HCT116 (cell line): Measurements from ENCODE around the gene KHDC3L. TPM values are rescaled to one million over a fixed set of nuclear protein-coding genes. Genes with fewer than 3 reads are reported as not detected.

ENCODE experiments used
- ATAC-seq: fragments of 200-7000 bp; cut with Tn5 transposase; 2 replicates; pipeline ENCODE4 v1.9.1; 2020; ENCODE audit warnings: mild to moderate bottlenecking, moderate library complexity
- BruUV-seq: library from RNA; stranded (reverse); fragments of 400-500 nt; replicated peaks from 2 replicates; lab custom pipeline; 2021; lab: Mats Ljungman, UMichigan
- CTCF ChIA-PET: fragments of 300-600 bp; sonication (Branson Sonifier 250); formaldehyde crosslinking; loops from one replicate; lab custom pipeline; 2021; ENCODE audit warnings: antibody characterized with exemption; lab: Charles Lee
- POLR2A ChIA-PET: fragments of 300-600, 350-600 bp; sonication (Branson Sonifier 250); formaldehyde crosslinking; loops from one replicate; lab custom pipeline; 2021; ENCODE audit warnings: antibody characterized with exemption; lab: Charles Lee
- RAD21 ChIA-PET, 2 experiments: fragments of 300-600 bp; sonication (Branson Sonifier 250); formaldehyde crosslinking; loops; one replicate each; lab custom pipeline; 2023; ENCODE audit warnings: low total read pairs in 2 of 2; ENCODE audit not compliant: uncharacterized antibody in 2 of 2, unreplicated experiment in 2 of 2, low non-redundant PET in 1 of 2; lab: Charles Lee
- DNase-seq: peaks from one replicate; pipeline ENCODE4 v3.0.0-alpha.2; 2010; ENCODE audit warnings: low read depth, low spot score
- H2AFZ ChIP-seq: fragments of 200-600 bp; shearing (Covaris generic), sonication (generic); 2 replicates; pipeline ENCODE4 v1.6.1; 2017; ENCODE audit warnings: low read depth, mixed run types, mixed read lengths, antibody characterized with exemption, low read length; ENCODE audit not compliant: poor library complexity, severe bottlenecking
- H3K27ac ChIP-seq: 2 replicates; pipeline ENCODE4 v1.5.1; 2012; ENCODE audit warnings: low read depth, low read length
- H3K27me3 ChIP-seq: fragments of 200-600 bp; sonication (generic); 2 replicates; pipeline ENCODE4 v1.6.1; 2016; ENCODE audit warnings: mixed run types, low read length, mixed read lengths; ENCODE audit not compliant: insufficient read depth
- H3K36me3 ChIP-seq, 2 experiments: fragments of 200-500 bp in 1 of 2; fragments of 200-600 bp in 1 of 2; sonication (Bioruptor generic) in 1 of 2; sonication (generic) in 1 of 2; 2 replicates each; pipeline versions ENCODE4 v1.5.1 to v1.6.1; 2014 to 2016; ENCODE audit warnings: low read length in 2 of 2, inconsistent platforms in 1 of 2, mixed read lengths in 1 of 2, mixed run types in 1 of 2; ENCODE audit not compliant: insufficient read depth in 2 of 2, control insufficient read depth in 1 of 2
- H3K4me1 ChIP-seq, 2 experiments: fragments of 200-600 bp in 1 of 2; sonication (generic) in 1 of 2; 2 replicates each; pipeline versions ENCODE4 v1.5.1 to v1.6.1; 2012 to 2017; ENCODE audit warnings: low read length in 2 of 2, inconsistent platforms in 1 of 2, mild to moderate bottlenecking in 1 of 2, mixed read lengths in 1 of 2, mixed run types in 1 of 2, moderate library complexity in 1 of 2; ENCODE audit not compliant: insufficient read depth in 2 of 2, control insufficient read depth in 1 of 2
- H3K4me2 ChIP-seq: fragments of 200-600 bp; sonication (generic); 2 replicates; pipeline ENCODE4 v1.6.1; 2017; ENCODE audit warnings: mixed run types, low read length, mixed read lengths
- H3K4me3 ChIP-seq, 2 experiments: fragments of 200-600 bp in 1 of 2; sonication (generic) in 1 of 2; replicated peaks in 1 of 2; 2 replicates each; pipeline ENCODE4 v1.5.1; 2011 to 2016; ENCODE audit warnings: low read length in 2 of 2, control low read depth in 1 of 2, low read depth in 1 of 2, mild to moderate bottlenecking in 1 of 2, mixed read lengths in 1 of 2, mixed run types in 1 of 2
- H3K79me2 ChIP-seq: fragments of 200-600 bp; sonication (generic); 2 replicates; pipeline ENCODE4 v1.6.1; 2017; ENCODE audit warnings: mild to moderate bottlenecking, mixed run types, low read length, moderate library complexity, mixed read lengths; ENCODE audit not compliant: insufficient read depth
- H3K9ac ChIP-seq: fragments of 200-600 bp; sonication (generic); 2 replicates; pipeline ENCODE4 v1.6.1; 2016; ENCODE audit warnings: low read length, mixed read lengths
- H3K9me2 ChIP-seq: fragments of 200-600 bp; sonication (generic), shearing (Covaris generic); 2 replicates; pipeline ENCODE4 v1.6.1; 2017; ENCODE audit warnings: mixed run types, mild to moderate bottlenecking, moderate library complexity; ENCODE audit not compliant: insufficient read depth
- H3K9me3 ChIP-seq, 2 experiments: fragments of 200-500 bp in 1 of 2; fragments of 200-600 bp in 1 of 2; sonication (Bioruptor generic) in 1 of 2; sonication (generic) in 1 of 2; 2 replicates each; pipeline ENCODE4 v1.6.1; 2014 to 2017; ENCODE audit warnings: low read length in 2 of 2, mixed read lengths in 2 of 2, inconsistent platforms in 1 of 2, low read depth in 1 of 2, mild to moderate bottlenecking in 1 of 2, mixed run types in 1 of 2, moderate library complexity in 1 of 2; ENCODE audit not compliant: control insufficient read depth in 1 of 2, insufficient read depth in 1 of 2
- H4K20me1 ChIP-seq: fragments of 200-600 bp; sonication (generic), shearing (Covaris generic); 2 replicates; pipeline ENCODE4 v1.6.1; 2017; ENCODE audit warnings: mixed run types, mild to moderate bottlenecking, moderate library complexity; ENCODE audit not compliant: insufficient read depth
- CBX3 ChIP-seq: IDR thresholded peaks from 2 replicates; pipeline ENCODE4 v1.6.1; 2012; ENCODE audit warnings: low read depth
- CEBPB ChIP-seq: IDR thresholded peaks from 2 replicates; pipeline ENCODE4 v1.6.1; 2012; ENCODE audit warnings: low read depth
- EGR1 ChIP-seq: IDR thresholded peaks from 2 replicates; pipeline ENCODE4 v1.6.1; 2012; ENCODE audit warnings: low read depth
- EZH2phosphoT487 ChIP-seq: fragments of 200-600 bp; IDR thresholded peaks from 2 replicates; pipeline ENCODE4 v1.6.1; 2018; ENCODE audit warnings: antibody characterized with exemption, borderline replicate concordance
- JUND ChIP-seq: IDR thresholded peaks from 2 replicates; pipeline ENCODE4 v1.6.1; 2012
- POLR2AphosphoS5 ChIP-seq: IDR thresholded peaks from 2 replicates; pipeline ENCODE4 v1.6.1; 2011; ENCODE audit warnings: mild to moderate bottlenecking, low read depth, low read length, moderate library complexity
- REST ChIP-seq: IDR thresholded peaks from 2 replicates; pipeline ENCODE4 v1.6.1; 2012; ENCODE audit warnings: low read depth
- SIN3A ChIP-seq: IDR thresholded peaks from 2 replicates; pipeline ENCODE4 v1.6.1; 2012; ENCODE audit warnings: low read depth
- SP1 ChIP-seq: IDR thresholded peaks from 2 replicates; pipeline ENCODE4 v1.6.1; 2012; ENCODE audit warnings: low read depth
- SRF ChIP-seq: IDR thresholded peaks from 2 replicates; pipeline ENCODE4 v1.6.1; 2012; ENCODE audit warnings: low read depth
- TCF7L2 ChIP-seq: IDR thresholded peaks from 2 replicates; pipeline ENCODE4 v1.7.0; 2011; ENCODE audit warnings: borderline replicate concordance, inconsistent platforms; ENCODE audit not compliant: insufficient read depth, insufficient read length; ENCODE audit errors: extremely low read depth
- YY1 ChIP-seq: IDR thresholded peaks from 2 replicates; pipeline ENCODE4 v1.6.1; 2011; ENCODE audit warnings: low read length, low read depth, moderate library complexity, mild to moderate bottlenecking; ENCODE audit not compliant: insufficient replicate concordance; ENCODE audit errors: extremely low read depth
- ZFX ChIP-seq: fragments of 450-650 bp; IDR thresholded peaks from 2 replicates; pipeline ENCODE4 v1.6.1; 2017
- ZNF274 ChIP-seq: fragments of 200-500 bp; sonication (Bioruptor generic); IDR thresholded peaks from 2 replicates; pipeline ENCODE4 v1.6.1; 2014; ENCODE audit warnings: mild to moderate bottlenecking, low read depth, low read length, inconsistent platforms
- intact Hi-C: fragments of 100-400 bp; cut with micrococcal nuclease; formaldehyde crosslinking; loops from 2 replicates; pipeline ENCODE4 v1.10.0; 2022
- total RNA-seq: library from RNA; stranded (reverse); gene quantifications from one replicate; pipeline ENCODE4 v1.2.1, GENCODE V29; 2021; ENCODE audit not compliant: unreplicated experiment
- TF ChIP-seq, protein P1 (sequence below), 3 experiments: fragments of 200-600 bp in 1 of 3; sonication (generic) in 1 of 3; IDR thresholded peaks in 2 of 3; conservative IDR thresholded peaks in 1 of 3; 2 replicates each; pipeline ENCODE4 v1.5.1; 2012 to 2017; ENCODE audit warnings: low read depth in 2 of 3, low read length in 2 of 3, antibody characterized with exemption in 1 of 3, borderline replicate concordance in 1 of 3, control low read depth in 1 of 3, mild to moderate bottlenecking in 1 of 3, mixed read lengths in 1 of 3, mixed run types in 1 of 3, moderate library complexity in 1 of 3; ENCODE audit not compliant: insufficient read depth in 1 of 3
- TF ChIP-seq, protein P2 (sequence below): IDR thresholded peaks from 2 replicates; pipeline ENCODE4 v1.6.1; 2012
- TF ChIP-seq, protein P3 (sequence below): IDR thresholded peaks from 2 replicates; pipeline ENCODE4 v1.6.1; 2011; ENCODE audit warnings: mild to moderate bottlenecking, low read length, moderate library complexity; ENCODE audit not compliant: insufficient replicate concordance; ENCODE audit errors: extremely low read depth

KHDC3L gene
- total RNA-seq, 1 experiment from 2014 or later = not detected

DNA sequence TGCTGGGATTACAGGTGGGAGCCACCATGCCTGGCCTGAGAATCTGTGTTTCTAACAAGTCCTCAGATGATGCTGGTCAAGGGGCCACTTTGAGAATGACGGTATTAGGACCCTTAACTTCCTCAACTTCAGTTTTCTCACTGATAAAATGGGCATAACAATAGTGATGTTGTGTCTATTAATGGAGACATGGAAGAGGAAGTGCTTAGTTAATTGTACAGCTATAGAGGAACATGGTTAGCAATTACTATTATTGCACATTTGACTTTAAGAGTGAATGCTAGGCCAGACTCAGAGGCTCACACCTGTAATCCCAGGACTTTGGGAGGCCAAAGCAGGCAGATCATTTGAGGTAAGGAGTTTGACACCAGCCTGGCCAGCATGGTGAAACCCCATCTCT is 21.1 kb upstream of the KHDC3L start (continued):
- TF ChIP-seq CEBPB (no peak), ZFX (no peak)

DNA sequence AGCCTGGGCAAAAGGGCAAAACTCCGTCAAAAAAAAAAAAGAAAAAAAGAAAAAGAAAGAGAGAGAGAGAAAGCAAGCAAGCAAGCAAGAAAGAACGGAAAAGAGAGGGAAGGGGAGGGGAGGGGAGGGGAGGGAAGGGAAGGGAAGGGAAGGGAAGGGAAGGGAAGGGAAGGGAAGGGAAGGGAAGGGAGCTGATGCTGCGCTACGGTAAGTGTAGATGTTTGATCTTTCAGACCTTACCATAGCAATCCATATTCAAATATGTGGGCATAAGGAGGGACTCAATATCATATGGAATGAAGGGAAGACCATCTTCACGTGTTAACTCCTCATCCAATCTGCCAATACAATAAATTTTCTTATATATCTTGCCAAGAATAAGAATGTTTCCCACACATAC is 20.3 kb upstream of the KHDC3L start:
- H3K9me2 ChIP-seq = no peaks in the 10 kb centered on the region
- H4K20me1 ChIP-seq = no peaks in the 10 kb centered on the region
- ATAC-seq (no peak), DNase-seq (no peak)
- H3K4me1 ChIP-seq = peaks cover 0 to 10% of the 10 kb centered on the region in 2 experiments; a peak in 2 of 4 replicates
- H2AFZ ChIP-seq = no peak overlapping the region
- H3K9me3 ChIP-seq = no peaks in the 10 kb centered on the region
- POLR2A ChIA-PET = no interaction called here
- BruUV-seq = no TSS peak
- H3K79me2 ChIP-seq = no peaks in the 10 kb centered on the region
- intact Hi-C loops = no loop called here
- H3K4me3 ChIP-seq = no peak overlapping the region
- H3K27ac ChIP-seq = no peak overlapping the region
- H3K36me3 ChIP-seq = no peaks in the 10 kb centered on the region
- H3K9ac ChIP-seq = no peak overlapping the region
- H3K4me2 ChIP-seq = no peak overlapping the region
- TF ChIP-seq ZNF274 (no peak), ZFX (no peak), REST (no peak), CEBPB (no peak), TCF7L2 (no peak), CBX3 (no peak), JUND (no peak), POLR2AphosphoS5 (no peak), SIN3A (no peak), SRF (no peak), EZH2phosphoT487 (no peak), EGR1 (no peak), YY1 (no peak), SP1 (no peak)
- TF ChIP-seq, protein P1, sequence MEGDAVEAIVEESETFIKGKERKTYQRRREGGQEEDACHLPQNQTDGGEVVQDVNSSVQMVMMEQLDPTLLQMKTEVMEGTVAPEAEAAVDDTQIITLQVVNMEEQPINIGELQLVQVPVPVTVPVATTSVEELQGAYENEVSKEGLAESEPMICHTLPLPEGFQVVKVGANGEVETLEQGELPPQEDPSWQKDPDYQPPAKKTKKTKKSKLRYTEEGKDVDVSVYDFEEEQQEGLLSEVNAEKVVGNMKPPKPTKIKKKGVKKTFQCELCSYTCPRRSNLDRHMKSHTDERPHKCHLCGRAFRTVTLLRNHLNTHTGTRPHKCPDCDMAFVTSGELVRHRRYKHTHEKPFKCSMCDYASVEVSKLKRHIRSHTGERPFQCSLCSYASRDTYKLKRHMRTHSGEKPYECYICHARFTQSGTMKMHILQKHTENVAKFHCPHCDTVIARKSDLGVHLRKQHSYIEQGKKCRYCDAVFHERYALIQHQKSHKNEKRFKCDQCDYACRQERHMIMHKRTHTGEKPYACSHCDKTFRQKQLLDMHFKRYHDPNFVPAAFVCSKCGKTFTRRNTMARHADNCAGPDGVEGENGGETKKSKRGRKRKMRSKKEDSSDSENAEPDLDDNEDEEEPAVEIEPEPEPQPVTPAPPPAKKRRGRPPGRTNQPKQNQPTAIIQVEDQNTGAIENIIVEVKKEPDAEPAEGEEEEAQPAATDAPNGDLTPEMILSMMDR (IDR thresholded peaks at IDR 0.05 in 2 of 3, conservative IDR thresholded peaks at IDR 0.05 in 1 of 3; ENCODE audit: borderline replicate concordance in 1 of 3, insufficient read depth in 1 of 3, low read depth in 2 of 3, low read length in 2 of 3) = no peak
- TF ChIP-seq, protein P2, sequence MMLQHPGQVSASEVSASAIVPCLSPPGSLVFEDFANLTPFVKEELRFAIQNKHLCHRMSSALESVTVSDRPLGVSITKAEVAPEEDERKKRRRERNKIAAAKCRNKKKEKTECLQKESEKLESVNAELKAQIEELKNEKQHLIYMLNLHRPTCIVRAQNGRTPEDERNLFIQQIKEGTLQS = no peak
- TF ChIP-seq, protein P3, sequence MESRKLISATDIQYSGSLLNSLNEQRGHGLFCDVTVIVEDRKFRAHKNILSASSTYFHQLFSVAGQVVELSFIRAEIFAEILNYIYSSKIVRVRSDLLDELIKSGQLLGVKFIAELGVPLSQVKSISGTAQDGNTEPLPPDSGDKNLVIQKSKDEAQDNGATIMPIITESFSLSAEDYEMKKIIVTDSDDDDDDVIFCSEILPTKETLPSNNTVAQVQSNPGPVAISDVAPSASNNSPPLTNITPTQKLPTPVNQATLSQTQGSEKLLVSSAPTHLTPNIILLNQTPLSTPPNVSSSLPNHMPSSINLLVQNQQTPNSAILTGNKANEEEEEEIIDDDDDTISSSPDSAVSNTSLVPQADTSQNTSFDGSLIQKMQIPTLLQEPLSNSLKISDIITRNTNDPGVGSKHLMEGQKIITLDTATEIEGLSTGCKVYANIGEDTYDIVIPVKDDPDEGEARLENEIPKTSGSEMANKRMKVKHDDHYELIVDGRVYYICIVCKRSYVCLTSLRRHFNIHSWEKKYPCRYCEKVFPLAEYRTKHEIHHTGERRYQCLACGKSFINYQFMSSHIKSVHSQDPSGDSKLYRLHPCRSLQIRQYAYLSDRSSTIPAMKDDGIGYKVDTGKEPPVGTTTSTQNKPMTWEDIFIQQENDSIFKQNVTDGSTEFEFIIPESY = no peak
- TF ChIP-seq, all 23 proteins: peak for 0
- ChIA-PET RAD21 (no interaction called here), CTCF (no interaction called here)
- H3K27me3 ChIP-seq = no peaks in the 10 kb centered on the region
